Stimulated activated CD8-positive, alpha-beta memory T cell treated with anti-CD3 and anti-CD28 coated beads, Interleukin-12 subunit alpha, Interleukin-12 subunit beta, amount 100 ng/mL, for 24 hours (primary cell): ENCODE data around the gene TRNT1.

Source experiments
- DNase-seq: peaks from one replicate; pipeline ENCODE4 v3.0.0-alpha.2; 2020; ENCODE audit errors: extremely low read depth

The TRNT1 gene

DNA sequence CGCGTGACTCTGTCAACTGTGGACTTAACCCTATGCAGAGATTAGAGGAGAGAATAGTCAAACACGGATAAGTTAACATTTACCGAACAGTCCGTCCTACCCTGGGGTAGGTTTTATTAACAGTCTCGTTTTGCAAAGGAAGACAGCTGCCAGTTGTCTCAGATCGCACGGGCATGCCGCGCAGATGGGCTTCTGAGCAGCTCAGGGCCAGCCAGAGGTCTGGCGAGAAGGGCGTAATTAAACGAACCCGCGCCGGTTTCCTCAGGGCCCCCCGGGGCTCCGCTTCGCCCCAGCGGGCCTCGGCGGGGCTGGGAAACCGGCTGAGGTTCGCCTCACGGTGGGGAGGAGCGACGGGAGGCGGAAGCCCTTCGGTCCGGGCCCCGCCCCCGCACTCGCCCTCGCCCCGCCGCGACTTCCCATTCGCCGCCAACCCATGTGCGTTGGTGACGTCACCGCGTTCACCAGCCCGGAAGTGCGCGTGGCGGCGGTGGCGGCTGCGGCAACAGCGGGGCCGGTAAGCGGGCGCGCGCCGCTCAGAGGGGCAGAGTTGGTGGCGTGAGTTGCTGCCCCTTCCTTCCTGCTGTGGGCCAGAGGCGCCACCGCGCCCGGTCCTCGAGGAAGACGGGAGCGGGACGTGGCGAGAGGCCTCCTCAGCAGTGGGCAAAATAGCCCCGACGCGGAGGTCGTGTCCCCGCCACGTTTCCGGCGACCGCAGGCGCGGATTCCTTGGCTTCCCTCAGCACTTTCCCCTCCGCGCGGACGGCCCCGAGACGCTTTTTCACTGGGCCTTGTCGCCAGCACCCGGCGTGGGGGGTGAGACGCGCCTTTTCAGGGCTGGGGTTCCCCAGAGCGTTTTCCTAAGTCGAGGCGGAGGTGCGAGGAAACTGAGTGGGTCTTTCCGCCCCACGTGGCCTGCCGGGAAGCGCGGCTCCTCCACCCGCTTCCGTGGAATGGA, at the start of gene TRNT1:
Gene TRNT1, plus strand, starts transcription at position 464 of the 955 bp plus-strand sequence. CDS start 2,101 bp downstream, outside the sequence.
- peak; percentile 94 for DNase-seq

DNA sequence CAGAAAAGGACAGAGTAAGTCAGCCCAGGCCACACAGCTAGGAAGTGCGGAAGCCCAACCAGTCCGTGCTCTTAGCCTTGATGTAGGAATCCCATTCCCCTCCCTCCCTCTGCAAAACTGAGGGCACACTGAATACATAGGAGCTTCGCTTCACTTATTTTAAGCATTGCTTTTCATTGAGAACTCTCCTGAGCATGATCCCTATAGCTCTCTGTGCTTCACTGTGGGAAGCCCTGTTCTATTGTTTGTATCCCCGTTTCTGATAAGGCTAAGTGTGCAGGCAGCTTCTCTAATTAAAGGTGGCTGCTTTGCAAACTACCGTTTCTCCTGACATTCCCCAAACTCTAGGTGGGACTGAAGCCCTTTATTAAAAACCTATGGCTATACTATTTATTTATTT, 46.4 kb upstream of the TRNT1 start:
- no peak for DNase-seq

DNA sequence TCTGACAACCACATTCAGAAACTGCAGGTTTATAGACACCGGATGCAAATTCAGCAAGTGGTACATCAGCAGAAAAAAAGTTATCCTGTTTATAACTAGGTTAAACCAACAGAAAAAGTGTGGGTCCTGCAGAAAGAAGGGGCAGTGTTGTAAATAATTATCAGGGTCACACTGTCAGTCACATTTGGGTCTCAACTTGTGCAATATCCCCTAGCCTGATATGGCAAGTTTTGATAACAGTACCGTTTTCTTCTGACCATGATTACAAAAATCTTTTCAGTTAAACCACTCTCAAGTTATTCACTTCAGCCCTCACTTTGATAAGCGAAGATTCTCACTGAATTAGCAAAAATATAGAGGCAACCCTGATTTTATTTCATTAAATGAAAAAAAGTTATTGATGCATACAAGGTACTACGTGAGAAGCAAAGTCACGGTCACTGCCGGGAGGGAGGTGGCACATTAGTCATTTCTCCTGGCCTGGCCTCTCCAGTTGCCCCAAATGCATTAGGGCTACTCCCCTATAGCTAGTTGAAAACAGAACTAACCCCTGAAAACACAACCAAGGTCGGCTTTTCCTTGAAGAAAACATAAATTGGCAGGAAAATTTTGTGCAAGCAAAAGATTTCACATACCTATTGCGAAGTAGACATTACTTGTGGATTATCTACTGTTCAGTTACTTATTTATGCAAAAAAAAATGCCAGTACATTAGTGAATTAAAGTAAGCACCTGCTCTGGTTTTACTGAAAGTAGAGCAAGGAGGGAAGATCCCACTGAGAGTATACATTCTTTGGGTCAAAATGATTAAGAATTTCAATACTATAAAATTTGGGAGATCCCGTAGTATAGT, 45.1 kb upstream of the TRNT1 start:
- no peak for DNase-seq

DNA sequence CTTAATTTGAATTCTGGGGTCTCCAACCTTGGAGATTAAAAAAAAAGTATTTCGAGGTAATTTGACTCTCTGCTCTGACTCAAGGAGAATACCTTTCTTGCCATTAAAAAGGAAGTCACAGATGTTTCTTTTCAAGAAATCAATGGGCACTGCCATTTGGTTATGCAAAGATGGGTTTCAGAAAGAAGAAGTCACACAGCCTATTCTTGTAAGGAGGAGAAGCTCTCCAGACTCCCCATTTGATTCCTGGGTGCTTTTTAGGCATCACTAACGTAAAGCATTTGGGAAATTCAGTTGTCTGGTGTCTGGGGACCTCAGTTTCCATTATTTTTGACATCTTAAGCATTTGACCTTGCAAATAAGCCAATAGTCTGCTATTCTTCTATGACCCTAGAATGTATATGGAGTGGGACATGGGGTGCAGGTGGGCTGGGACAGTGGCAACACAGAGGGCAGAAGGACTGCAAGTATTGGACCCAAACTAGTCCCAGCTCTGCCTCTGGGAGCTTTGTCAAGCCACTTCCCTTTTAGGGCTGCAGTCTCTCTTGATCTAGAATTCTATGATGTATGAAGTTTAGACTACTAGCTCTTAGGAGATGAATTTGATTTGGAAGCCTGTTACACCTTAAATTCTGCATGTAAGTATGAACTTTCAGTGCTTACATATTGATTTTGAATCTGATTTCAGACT, 44.4 kb upstream of the TRNT1 start:
- DNase-seq, result no peak

DNA sequence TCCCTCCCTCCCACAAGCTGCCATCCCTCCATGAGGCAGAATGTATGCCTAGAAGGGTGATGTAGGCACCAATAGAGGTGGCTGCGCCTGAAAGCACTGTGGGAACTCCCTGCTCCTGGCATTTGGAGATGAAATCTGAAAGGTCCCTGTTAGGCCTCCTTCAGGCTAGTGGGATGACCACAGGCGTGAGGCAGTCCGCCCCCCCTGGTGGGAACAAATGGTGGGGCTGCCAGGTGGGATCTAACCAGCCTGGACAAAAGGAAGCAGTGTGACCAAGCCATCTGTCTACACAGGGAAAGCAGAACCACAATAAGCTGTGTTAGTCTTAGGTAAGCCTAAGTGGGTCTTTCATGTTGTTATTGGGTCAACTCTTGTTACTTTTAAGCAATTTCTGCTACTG, 41.9 kb upstream of the TRNT1 start:
- no peak for DNase-seq

DNA sequence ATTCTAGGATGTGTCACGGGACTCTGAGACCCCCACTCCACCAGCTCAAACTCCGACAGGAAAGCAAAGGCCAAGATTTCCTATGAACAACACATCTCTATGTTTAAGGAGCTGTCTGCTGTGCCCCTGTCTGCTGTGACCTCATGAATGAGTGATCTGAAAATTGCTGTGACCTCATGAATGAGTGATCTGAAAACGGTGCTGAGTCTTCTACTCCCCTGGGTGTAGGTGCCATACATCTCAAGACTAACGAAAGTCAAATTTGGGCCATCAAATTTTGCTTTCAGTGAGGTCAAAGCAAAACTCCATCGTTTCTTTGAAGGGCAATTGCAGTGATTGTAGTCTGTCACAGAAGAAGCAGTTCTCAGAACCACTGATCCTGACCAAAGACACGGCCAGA, 41.0 kb upstream of the TRNT1 start:
- no peak for DNase-seq

DNA sequence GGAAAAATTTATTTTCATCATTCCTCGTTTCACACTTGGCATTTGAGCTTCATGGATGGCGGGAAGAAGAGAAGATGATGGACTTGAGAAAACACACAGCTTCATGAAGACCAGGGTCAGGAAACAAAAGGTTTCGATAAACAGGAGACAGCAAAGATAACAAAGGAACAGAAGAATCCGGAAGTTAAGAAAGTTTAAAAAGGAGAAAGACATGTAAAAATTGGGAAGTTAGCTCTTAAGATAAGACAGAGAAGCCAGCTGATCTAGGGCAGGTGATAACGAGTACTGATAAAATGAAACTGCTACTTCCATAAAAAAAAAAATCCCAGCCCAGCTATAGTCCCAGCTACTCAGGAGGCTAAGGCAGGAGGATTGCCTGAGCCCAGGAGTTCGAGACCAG, 40.5 kb upstream of the TRNT1 start:
- no peak for DNase-seq

DNA sequence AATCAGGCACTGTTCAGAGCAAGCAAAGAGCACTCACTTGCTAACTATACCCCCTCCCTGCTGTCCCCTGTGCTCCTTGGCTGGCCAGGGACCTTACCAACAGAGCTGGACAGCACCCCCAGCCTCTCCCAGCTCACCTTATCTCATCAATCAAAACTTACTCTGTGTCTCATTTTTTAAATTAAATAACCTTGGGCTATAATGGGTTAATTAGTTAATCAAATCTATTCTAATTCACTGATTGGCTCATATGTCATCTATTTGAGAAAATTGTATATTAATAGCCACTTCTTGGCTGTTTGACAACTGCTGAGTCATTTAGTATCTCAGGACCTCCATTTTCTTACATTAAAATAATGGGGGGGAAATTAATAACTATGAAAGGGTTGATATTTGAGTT, 39.5 kb upstream of the TRNT1 start:
- DNase-seq, result no peak

DNA sequence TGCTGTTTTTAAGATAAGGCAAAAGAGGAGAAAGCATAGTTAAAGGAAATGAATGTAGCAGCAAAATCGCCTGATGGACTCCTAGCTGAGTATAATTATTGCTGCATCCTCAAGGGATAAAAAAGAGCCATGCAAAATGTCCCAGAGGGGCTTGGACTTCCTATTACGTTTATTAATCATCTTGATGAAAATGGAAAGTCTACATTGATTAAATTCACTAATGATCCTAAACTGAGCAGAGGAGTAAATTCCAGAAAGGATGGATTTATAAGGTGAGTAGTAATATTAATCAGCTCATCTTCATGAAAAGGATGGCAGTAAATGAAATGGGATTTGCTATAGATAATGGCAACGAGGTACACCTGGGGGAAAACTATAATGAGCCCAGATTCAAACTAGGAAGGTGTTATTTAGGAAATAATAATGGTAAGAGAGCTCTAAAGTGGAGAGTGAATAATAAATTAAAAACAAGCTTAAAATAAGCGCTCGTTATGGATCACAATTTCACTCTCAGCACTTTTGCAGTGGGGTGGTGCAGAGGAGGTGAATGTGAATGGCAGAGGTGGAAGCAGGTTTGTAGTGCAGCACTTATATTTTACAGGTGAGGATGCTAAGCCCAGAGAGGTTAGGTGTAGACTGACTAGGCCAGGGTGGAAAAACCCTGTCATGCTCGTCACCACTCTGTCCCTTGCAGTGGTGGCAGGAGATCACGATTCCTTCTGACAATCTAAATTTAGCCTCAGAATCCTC, 38.8 kb upstream of the TRNT1 start:
- no peak for DNase-seq

DNA sequence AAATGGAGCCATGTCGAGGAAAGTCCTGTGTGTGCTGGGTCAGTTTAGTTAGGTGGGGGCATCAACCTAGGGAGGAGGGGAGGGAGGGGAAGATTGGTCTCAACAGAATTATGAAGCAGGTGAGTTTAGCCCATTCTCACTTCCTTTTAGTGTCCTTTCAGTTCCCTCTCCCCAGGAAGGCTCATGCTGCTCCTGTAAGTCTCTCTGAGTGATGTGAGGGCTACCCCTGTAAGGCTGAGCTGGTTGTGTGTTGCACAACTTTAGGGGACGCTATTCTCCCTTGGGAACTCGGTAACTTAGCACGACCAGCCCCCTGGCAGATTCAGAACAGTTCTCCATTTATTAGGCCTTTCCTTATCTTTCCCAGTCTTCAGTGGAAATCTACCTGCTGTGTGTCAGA, 37.7 kb upstream of the TRNT1 start:
- DNase-seq, result no peak

DNA sequence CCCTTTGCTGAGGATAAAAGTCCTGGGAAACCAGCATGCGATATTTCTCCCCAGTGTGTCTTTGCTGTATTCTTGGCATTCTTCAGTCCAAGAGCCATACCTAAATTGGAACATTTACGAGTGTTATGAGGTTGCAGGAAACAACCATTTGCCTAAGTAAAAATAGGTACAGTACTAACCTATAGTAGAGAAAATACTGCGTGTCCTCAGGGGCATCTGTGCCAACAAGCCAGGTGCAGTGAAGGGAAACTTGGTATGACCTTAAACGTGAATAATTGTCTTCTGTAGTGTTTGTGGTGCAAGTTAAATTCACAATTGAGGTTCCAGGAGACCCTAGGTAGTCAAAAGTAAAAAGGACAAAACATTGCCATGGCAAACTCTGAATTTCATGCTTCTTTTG, 28.8 kb upstream of the TRNT1 start:
- DNase-seq, result no peak

DNA sequence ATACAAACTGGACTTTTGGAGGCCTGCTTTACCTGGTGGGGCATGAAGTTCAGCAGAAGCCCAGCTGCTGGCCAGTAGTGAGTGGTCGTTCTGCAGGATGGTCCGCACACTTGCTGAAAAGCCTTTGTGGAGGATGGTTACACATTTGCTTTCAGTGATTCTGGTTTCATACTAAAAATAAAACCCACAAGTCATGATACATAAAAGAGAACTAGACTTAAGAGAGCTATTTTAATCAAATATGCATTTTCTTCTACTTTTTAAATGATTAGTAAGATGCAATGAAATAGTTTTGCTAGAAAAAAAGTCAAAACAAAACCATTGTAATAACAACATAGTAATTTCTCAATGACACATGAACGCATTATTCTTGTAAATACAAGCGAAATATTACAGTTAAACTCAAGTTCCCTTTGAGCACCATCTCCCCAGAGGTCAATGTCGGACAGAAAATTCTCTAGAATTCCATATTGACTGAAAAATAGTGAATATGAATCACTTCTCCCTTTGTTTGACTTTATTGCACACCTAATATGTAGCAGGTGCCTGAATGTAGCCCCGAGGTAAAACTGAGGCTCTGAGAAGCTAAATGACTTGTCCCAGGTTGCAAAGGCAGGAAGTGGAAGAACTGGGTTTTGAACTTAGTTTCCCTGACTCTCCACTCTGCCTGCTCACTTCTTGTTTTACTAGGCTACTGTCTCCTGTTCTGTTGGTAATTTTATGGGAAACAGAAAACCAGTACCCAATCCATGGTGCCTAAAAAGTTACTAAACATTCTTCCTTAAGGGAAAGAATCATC, 24.9 kb upstream of the TRNT1 start:
- no peak for DNase-seq

DNA sequence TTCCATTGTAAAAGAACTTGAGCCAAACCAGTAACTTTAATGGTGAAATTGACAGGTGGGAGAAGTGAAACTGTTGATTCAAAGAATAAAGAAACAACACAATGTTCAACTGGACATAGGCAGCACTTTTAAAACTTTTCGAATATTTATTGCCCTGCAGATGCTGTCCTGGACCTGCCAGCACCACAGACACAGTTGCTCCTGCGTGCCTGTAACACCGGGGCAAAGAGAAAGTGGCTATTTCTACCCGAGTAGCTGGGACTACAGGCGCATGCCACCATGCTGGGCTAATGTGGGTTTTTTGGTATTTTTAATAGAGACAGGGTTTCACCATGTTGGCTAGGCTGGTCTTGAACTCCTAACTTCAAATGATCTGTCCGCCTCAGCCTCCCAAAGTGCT, 24.0 kb upstream of the TRNT1 start:
- DNase-seq, result no peak

DNA sequence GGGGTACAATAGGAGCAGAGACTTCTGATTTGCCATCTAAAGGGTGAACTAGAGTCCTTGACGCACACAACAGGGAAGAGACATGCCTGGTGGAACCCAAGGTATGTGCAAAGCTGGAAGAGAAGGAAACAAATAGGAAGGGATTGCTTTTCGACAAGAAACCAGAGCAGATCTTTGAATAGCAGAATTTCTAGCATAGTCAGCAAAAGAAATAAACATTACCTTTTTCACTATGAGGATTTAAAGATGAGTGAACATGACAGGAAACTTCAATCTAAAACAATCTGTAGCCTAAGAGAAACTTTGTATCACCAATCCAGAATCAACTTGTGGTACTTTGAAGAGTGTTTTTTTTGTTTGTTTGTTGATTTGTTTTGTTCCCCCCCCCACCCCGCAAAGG, 21.5 kb upstream of the TRNT1 start:
- DNase-seq, result no peak

DNA sequence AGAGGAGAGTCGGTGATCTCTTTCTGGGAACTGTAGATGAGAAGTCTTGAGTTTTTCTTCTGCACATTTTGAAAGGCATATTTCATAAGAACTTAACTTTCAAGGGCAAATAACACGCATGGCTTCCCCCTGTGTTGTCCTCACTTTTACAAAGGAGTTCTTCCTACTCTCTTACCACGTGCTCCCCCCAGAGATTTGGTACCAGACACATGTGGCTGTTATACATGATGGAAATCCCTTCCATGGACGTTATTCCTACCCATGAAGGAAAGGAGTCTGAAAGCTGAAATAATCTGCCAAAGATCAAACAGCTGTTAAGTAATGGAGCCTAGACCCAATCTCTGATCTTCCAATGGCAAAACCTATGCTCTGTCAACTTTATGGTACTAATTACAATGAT, 20.9 kb upstream of the TRNT1 start:
- DNase-seq, result no peak

DNA sequence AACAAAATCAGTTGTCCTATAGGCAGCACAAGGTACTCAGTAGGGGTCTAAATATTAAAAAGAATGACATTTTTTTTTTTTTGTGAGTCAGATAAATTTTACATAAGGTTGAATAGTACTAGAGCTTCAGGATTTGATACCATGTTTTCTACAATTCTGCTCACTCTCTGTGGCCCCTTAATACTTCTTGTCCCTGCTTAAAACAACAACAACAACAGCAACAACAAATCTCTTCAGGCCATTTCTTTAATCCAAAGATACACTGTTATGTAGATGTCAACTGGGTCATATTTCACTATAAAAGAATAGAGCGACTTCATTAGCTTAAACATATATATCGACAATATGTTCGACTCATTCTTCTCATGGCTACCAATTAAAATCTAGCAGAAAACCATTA, 19.6 kb upstream of the TRNT1 start:
- no peak for DNase-seq

DNA sequence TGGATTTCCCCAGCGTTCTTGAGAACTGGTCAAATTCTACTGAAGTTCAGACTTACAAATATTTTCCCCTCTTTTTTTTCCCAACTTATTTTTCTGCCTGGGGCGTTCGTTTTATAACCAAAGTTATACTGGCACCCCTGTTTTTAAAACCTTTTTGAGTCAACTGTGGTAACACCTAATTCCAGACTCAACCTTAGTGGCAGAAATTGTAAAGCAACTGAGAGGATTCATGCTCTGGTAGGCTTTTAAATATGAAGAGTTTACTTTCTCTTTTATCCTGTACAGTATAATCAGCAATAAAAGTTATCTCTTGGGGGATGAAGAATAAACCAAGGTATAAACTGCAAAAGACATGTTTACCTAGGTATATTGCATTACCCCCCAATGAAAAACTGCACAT, 18.9 kb upstream of the TRNT1 start:
- no peak for DNase-seq

DNA sequence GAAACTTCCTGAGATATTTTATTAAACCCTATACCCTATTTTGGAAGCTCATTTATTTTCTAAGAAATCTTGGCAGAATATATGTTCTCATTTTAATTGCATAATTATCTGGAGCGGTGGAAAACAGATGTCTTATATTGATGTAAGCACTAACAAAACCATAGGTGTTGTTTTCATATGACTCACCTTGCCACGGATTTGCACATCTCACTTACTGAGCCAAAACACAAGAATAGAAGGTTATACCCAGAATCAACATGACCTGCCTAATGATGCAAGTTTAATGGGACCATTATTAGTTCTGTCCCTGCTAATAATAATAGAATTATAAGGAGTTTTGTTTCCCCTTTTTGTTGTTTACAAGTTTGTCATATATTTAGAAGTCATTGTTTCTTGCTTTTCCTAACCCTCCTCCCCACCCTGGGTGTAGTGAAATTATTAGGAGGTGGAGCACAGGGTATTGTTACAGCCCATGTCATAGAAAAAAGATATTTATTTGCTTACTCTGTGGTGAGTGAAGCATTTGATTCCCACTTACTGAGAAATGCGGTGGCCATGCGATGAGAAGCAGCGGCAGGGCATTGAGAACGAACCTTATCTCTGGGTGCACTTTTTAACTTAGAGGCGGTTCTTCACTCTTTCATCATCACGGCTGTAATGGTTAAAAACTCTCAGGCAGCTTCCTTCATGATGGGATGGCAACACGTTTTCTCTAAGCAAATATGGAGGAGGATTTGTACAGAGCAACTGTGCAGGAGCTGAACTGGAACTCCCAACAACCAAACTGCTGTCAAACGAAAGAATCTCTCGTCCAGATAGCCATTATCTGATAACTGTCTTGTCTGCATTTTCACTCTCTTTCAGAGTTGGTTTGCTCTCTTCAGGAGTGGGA, 17.1 kb upstream of the TRNT1 start:
- DNase-seq, result no peak

DNA sequence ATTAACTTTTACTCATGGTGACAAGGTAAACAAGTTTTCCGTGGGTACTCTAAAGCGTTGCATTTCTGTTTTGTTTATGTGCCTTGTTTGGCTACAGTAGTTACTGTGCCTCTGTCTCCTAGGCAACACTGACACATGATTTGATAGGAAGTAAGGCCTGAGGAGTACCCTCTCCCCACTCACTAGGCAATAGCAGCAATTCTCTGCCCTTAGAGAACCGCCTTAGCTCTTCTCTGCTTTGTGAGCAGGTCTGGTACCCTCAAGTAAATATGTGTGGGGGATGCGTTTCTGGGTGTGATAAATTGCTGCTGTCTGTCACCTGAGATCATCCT, 16.5 kb upstream of the TRNT1 start, which contains the start of gene IL5RA:
Gene IL5RA, minus strand, starts transcription at position 76 of the 332 bp plus-strand sequence. CDS start 5,390 bp downstream, outside the sequence.
- no peak for DNase-seq
